Measurements from ENCODE around the gene CASP12. TPM values are rescaled to one million over a fixed set of nuclear protein-coding genes. Genes with fewer than 3 reads are reported as not detected.

Gene CASP12
- total RNA-seq, 5 donors from 2014 or later (not counting 1 experiment from before 2014, with no cell fraction given): not detected

- H3K27ac Mint-ChIP-seq: no peak overlapping the region
Measured at GRCh38 chr11:104837969-104838639, 60.2 kb downstream of the CASP12 start.

DNA sequence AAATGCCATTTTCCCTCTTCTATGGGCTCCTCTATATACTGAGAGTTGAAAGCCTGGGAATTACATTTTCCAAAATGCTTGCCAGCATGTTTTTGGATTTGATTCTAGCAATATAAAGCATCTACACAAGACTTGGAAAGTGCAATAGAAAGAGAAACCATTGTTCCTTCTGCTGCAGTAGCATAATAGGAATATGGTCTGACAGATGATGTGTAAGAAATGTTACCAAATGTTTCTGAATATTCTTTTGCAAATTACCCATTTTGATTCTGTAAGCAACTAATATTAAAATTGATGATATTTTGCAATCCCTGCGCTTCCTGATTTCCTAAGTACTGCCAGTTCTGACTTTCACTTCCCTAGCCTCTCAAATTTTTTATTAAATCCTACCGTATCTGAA is 61.6 kb downstream of the CASP12 start:
- Mint-ChIP-seq H3K9me3 (peaks cover 0 to 16% (median 4%) of the 10 kb centered on the region in 3 donors), H3K27ac (no peak overlapping the region), H3K4me1 (peaks cover 0 to 7% (median 0%) of the 10 kb centered on the region in 3 donors), H3K36me3 (peaks cover 4% of the 10 kb centered on the region), H3K27me3 (no peaks in the 10 kb centered on the region), H3K4me3 (no peak overlapping the region)
- H3K4me1 ChIP-seq (ENCODE audit: control insufficient read depth in 1 of 2, extremely low read depth in 1 of 2, insufficient read depth in 2 of 2, low read length in 2 of 2): no peaks in the 10 kb centered on the region
- ChIA-PET POLR2A (interaction anchor here in 1 of 2 donors (0.5 kb wide), 1 partner anchor 63 kb away, joined by 3 read pairs; no protein-coding TSS in a partner anchor), CTCF (no interaction called here)
- WGBS (ENCODE audit: insufficient coverage): no CpG with 5 or more reads among the region's 2 CpGs
- no peaks in the 10 kb centered on the region for H3K27me3 ChIP-seq (replicated peaks in 1 of 2; ENCODE audit: control insufficient read depth in 2 of 2, extremely low read depth in 1 of 2, insufficient read depth in 2 of 2, low read length in 1 of 2)
- ATAC-seq (replicated peaks in 1 of 4): no peak
- H3K4me3 ChIP-seq (ENCODE audit: control insufficient read depth in 1 of 2, extremely low read depth in 1 of 2, low read length in 1 of 2): no peak overlapping the region
- no peak overlapping the region for H3K27ac ChIP-seq (ENCODE audit: low read length)
- H3K9me3 ChIP-seq: no peaks in the 10 kb centered on the region
- H3K36me3 ChIP-seq (ENCODE audit: control insufficient read depth in 2 of 2, extremely low read depth in 1 of 2, insufficient read depth in 1 of 2, low read length in 1 of 2): no peaks in the 10 kb centered on the region
- DNase-seq: no peak

More at GRCh38 chr11:104837969-104838639, 60.2 kb downstream of the CASP12 start:
- Mint-ChIP-seq H3K27me3 (no peaks in the 10 kb centered on the region), H3K4me3 (no peak overlapping the region), H3K9me3 (peaks cover 0 to 16% (median 4%) of the 10 kb centered on the region in 3 donors), H3K4me1 (peaks cover 0 to 7% (median 0%) of the 10 kb centered on the region in 3 donors), H3K36me3 (peaks cover 4% of the 10 kb centered on the region)
- ChIA-PET POLR2A (no interaction called here), CTCF (no interaction called here)
- no peak for ATAC-seq (replicated peaks in 1 of 4)
- Histone ChIP-seq H3K4me1 (ENCODE audit: control insufficient read depth in 1 of 2, extremely low read depth in 1 of 2, insufficient read depth in 2 of 2, low read length in 2 of 2) (no peaks in the 10 kb centered on the region), H3K9me3 (no peaks in the 10 kb centered on the region), H3K36me3 (ENCODE audit: control insufficient read depth in 2 of 2, extremely low read depth in 1 of 2, insufficient read depth in 1 of 2, low read length in 1 of 2) (no peaks in the 10 kb centered on the region), H3K27ac (ENCODE audit: low read length) (no peak overlapping the region), H3K4me3 (ENCODE audit: control insufficient read depth in 1 of 2, extremely low read depth in 1 of 2, low read length in 1 of 2) (no peak overlapping the region), H3K27me3 (replicated peaks in 1 of 2; ENCODE audit: control insufficient read depth in 2 of 2, extremely low read depth in 1 of 2, insufficient read depth in 2 of 2, low read length in 1 of 2) (no peaks in the 10 kb centered on the region)
- DNase-seq: no peak
- WGBS (ENCODE audit: insufficient coverage): 100% methylated on average over 1 of the region's 5 CpGs

Other genes starting within 250 kb of the CASP12 start
- 10 to 100 TPM; 70.3 to 95.8 (median 80.2) TPM for gene CASP4, start 70.1 kb upstream of the CASP12 start, total RNA-seq
- under 1 TPM in 1 of 5 donors, not detected in 4; 0.38 TPM for gene CASP5, start 124.7 kb upstream of the CASP12 start, total RNA-seq
- 10 to 100 TPM; 45.5 to 69.7 (median 53.3) TPM for gene CASP1, start 136.7 kb upstream of the CASP12 start, total RNA-seq
- gene CARD16, start 146.9 kb upstream of the CASP12 start, total RNA-seq: 10 to 100 TPM; 39.0 to 52.3 (median 44.9) TPM
- not detected for gene CARD18, start 241.3 kb upstream of the CASP12 start, total RNA-seq

All from T-cell (primary cell).